Left kidney (tissue), 1 donor: ENCODE results near the gene CDKN2C. TPM values are rescaled to one million over a fixed set of nuclear protein-coding genes. Genes with fewer than 3 reads are reported as not detected.

ENCODE experiments used
- polyA plus RNA-seq: library from polyadenylated mRNA; unstranded; fragments of 120-200 nt; gene quantifications from one replicate; pipeline ENCODE4 v1.2.1, GENCODE V29; 2013; ENCODE audit not compliant: insufficient read length

CDKN2C gene
- polyA plus RNA-seq, 1 donor = 12.4 TPM

Other genes with a start within 250 kb of the CDKN2C start
- gene FAF1, start 10.0 kb upstream of the CDKN2C start, polyA plus RNA-seq = 72.3 TPM
- not detected for gene C1orf185, start 132.0 kb downstream of the CDKN2C start, polyA plus RNA-seq